ACHN (cell line): ENCODE data around the gene SACM1L.
"Not testable (repeated sequence)": the region's sequence is repeated elsewhere in the genome, so short reads cannot be mapped to it uniquely, and the experiment has no call there.

Experiments used
- DNase-seq: peaks from one replicate; pipeline ENCODE4 v3.0.0-alpha.2; 2015
- in situ Hi-C: cut with HindIII; loops from 2 replicates; pipeline ENCODE4 v1.10.0; 2017; ENCODE audit warnings: low sequenced_read_pairs, low pct_ligation_motif_present, low pct_unique_long_range_greater_than_20kb

SACM1L gene

DNA sequence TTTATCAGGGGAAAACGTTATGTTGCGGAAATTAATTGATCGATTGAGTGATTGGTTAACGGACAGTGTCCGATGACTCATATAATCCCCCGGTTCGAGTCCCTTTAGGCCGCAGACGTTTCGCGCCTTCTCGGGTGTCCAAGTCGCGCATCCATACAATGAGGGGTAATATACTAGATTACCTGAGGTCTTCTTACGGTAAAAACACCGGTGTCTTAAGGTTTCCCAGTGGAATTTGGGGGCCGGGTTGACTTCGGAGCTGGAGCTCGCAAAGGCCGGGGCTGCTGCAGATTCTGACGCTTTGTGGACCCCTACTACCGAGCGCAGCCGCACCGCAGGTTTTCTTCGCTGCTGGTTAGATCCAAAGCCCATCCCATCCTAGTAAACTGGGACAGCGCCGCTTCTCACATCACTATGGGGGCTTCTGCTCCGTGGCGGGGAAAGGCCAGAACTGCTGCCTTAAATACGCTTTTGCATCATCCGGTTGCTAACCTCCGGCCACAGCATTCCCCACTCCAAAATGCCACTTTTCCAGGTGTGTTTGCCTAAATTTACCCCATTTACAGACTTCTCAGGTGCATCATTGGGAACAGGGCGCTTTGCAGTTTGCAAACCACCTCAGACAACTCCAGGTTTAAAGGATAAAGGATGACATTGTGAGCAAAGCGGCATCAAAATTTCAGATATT lies 858 bp upstream of the SACM1L start:
- DNase-seq: peak; percentile 29
- in situ Hi-C loops: no loop called here

- peak; percentile 30 for DNase-seq
- in situ Hi-C loops: no loop called here
These were observed 570 bp downstream of the SACM1L start for GRCh38 chr3:45689787-45690145.

DNA sequence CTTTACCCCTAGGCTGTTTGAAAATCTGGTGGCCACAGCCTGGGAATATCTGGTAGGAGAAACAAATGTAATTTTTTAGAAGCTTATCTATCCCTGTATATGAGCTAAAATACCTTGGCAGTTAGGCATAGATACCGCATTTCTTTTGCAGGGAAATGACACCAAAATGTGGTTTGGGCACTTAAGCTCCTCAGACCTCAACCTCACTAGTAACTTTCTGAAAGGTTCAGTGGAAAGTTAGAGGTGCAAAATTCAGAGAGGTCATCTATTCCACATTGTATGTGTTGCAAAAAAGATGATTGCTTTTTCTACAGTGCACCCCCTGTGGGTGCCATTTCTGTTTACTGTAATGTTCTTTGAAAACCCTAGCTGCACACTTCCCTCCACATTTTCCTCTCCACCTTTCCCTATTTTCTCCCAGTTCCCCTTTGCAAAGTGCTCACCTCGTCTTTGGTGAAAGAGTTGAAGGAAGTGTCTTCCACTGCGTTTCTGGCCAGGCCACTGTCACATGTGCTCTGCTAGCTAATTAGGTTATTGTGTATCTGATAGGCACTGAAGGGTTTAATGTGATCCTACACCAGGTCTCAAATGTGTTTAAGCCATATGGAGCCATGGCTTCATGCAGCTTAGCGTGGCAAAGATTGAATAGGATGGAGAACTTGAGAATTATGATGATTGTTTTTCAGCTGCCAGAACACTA lies 1.3 kb downstream of the SACM1L start:
- in situ Hi-C loops: no loop called here
- no peak for DNase-seq

- no peak for DNase-seq
- in situ Hi-C loops: no loop called here
These were observed 2.6 kb downstream of the SACM1L start for GRCh38 chr3:45691842-45692241.

- in situ Hi-C loops: no loop called here
- DNase-seq: no peak
These were observed 3.7 kb downstream of the SACM1L start for GRCh38 chr3:45692866-45693265.

- in situ Hi-C loops: no loop called here
- DNase-seq: no peak
These were observed 4.8 kb downstream of the SACM1L start for GRCh38 chr3:45693941-45694521.

DNA sequence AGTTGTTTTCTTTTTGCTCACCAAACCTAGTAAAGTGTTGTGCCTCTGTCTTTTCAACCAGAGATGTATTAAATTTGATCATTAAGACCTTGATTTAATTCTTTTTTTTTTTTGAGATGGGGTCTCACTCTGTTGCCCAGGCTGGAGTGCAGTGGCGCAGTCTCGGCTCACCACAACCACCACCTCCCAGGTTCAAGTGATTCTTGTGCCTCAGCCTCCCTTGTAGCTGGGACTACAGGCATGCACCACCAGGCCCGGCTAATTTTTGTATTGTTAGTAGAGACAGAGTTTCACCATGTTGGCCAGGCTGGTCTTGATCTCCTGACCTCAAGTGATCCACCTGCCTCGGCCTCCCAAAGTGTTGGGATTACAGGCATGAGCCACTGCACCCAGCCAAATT lies 6.0 kb downstream of the SACM1L start:
- DNase-seq, in situ Hi-C loops: not testable (repeated sequence)

GRCh38 chr3:45700570-45701073 lies 11.4 kb downstream of the SACM1L start:
- in situ Hi-C loops: no loop called here
- no peak for DNase-seq

DNA sequence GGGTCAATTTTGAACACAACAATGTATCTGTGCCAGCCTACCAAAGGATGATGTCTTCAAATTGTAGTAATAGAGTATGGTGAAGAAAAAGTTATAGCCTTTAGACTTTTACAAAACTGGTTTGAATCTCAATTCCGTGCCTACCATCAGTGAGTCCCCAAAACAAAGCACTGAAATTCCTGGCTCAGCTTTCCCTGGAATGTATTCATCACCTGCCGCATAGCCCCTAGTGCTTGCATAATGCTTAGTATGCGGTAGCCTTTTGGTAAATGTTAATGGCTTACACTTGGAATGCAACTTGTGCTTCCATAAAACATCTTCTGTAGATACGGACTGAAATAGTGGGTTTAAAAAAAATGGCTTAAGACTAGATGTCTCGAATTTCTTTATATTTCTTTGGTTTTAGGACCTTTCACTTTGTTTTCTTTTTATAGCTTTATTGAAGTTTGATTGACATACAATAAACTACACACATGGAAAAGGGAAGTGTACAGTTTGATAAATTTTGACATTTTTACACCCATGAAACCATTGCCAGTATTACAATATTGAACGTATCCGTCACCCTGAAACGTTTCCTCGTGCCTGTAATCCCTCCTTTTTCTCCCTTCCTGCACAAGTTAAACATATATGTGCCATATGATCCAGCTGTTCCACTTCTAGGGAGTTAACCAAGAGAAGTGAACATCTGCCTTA lies 12.1 kb downstream of the SACM1L start:
- DNase-seq: no peak
- in situ Hi-C loops: no loop called here

DNA sequence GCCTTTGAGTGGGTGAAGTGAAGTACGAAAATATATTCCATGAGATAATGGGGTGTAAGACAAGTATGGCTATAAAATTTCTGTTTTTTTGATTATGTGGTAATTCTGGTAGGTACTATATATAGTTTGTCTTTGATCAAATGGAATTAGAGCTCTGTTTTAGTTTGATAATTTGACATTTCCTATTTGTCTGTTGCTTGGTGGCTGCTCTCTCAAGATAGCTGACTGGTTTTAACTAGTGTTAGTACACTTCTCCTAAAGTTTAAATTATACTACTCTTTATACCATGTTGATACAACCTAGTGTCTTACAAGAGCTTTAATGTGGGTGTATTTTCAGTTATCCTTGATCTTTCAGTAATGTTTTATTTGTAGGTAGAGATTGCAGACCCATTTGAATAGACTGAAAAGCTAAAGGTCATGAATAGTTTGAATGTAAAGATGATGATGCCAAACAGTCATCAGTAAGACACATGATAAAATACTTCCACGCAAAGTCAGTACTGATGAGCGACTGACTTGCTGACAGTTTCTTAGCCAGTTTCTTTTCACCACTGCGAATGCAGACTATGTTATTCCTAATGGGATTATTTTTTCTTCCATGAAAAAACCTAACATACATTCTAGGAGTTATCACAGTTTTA lies 15.2 kb downstream of the SACM1L start:
- in situ Hi-C loops: no loop called here
- DNase-seq: no peak

- DNase-seq: peak; percentile 47
- in situ Hi-C loops: no loop called here
These were observed 16.9 kb downstream of the SACM1L start for GRCh38 chr3:45705839-45706808.

DNA sequence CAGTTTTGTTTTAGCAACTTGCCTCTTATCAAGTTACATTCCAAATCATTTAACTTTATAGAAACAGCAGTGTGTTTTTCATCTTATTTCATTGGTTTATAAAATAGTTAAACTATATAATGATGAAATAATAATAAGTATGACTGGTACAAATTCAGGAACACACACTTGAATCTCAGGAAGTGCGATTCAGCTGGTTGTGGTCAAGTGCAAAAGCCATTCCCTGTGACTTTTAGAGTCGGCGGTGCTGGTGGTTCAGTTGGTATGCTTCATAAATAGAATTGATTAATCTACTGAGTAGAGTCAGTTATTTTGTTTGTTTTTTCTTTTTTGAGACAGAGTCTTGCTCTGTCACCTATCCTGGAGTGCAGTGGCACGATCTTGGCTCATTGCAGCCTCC lies 22.7 kb downstream of the SACM1L start:
- no peak for DNase-seq
- in situ Hi-C loops: no loop called here

GRCh38 chr3:45712434-45713110 lies 23.4 kb downstream of the SACM1L start:
- in situ Hi-C loops: no loop called here
- no peak for DNase-seq

GRCh38 chr3:45715945-45716344 lies 26.7 kb downstream of the SACM1L start:
- no peak for DNase-seq
- in situ Hi-C loops: no loop called here

DNA sequence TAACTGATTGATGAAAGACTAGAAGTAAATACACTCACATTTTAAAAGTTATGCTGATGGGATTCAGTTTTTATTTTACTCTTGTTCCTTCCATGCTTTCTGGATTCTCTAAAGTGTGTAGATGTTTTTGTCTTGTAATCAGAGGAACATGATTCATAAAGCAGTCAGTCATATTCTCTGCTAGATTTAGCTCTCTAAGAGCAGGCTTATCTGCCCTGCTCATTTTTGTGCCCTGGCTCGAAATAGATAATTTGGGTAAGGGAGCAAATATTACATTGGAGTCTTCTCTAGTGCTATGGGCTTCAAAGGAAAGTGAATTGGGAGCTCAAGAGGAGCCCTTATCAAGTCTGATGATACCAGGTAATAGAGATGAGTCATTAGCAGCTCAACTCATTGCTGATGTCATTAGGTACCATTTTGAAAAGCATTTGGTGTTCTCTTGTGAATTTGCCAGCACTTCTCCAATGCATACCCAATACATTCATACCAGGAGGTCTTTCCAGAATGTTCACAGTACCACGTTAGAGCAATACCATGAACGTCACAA lies 27.7 kb downstream of the SACM1L start:
- in situ Hi-C loops: no loop called here
- DNase-seq: no peak

DNA sequence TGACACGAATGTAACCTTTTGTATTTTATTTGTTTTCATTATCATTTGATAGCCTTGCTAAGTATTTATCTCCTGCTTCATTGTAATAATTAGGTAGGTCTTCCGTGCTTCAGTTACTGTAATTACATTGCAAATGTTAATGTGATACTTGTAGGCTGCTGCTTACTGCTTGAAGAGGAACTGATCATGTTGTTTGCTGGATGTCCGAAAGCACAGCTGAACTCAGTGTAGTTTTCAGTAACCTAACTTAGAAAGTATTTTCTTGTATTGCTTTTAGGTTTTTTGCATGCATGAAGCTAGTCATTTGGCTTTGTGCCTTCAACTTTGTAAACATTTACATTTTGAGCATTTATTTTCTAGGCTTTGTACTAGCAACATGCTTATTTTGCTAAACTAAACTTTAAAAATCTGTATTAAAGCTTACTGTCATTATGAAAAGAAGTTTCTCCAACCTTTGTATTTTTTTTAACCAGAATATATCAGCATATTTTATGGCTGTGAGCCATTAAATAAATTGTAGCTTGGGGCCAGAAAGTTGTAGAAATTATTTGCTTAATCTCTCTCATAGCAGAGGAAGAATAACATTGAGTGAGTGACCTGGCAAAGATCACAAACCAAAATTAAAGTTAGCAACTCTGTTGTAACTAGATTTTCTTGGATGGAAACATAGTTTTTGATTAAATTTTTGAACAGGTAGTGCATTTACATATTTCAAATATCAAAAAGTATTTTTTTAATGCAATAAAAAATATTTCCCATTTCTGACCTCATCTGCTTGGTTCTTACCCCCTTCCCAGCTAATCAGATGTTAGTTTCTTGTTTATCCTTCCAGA lies 30.7 kb downstream of the SACM1L start:
- in situ Hi-C loops: no loop called here

More for the DNA sequence above, 30.7 kb downstream of the SACM1L start:
- DNase-seq: no peak
